DOHH2 (cell line): ENCODE data around the gene KLHL33.

Source experiments
- EZH2phosphoT487 ChIP-seq: fragments of 200-600 bp; sonication (generic); IDR thresholded peaks from 2 replicates; pipeline ENCODE4 v1.6.1; 2017; ENCODE audit warnings: borderline replicate concordance, mild to moderate bottlenecking, antibody characterized with exemption, low read length, moderate library complexity, mixed read lengths
- TF ChIP-seq, protein P1 (sequence below): fragments of 200-600 bp; sonication (generic); IDR thresholded peaks from one replicate; pipeline ENCODE4 v1.5.1; 2014; ENCODE audit warnings: antibody characterized with exemption, mild to moderate bottlenecking, low read depth, low read length; ENCODE audit not compliant: poor library complexity, severe bottlenecking

DNA sequence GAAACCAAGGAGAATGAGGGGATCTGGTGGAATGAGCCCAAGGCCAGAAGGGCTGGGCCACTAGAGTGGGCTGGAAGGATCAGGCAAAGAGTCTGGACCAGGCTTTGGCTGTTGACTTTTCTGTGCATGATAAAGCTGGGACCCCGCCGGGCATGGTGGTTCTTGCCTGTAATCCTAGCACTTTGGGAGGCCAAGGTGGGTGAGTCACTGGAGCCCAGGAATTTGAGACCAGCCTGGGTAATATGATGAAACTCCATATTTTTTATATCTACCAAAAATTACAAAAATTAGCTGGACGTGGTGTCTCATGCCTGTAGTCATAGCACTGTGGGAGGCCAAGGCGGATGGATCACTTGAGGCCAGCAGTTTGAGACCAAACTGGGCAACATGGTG lies 393 bp upstream of the KLHL33 start:
- TF ChIP-seq, protein P1, sequence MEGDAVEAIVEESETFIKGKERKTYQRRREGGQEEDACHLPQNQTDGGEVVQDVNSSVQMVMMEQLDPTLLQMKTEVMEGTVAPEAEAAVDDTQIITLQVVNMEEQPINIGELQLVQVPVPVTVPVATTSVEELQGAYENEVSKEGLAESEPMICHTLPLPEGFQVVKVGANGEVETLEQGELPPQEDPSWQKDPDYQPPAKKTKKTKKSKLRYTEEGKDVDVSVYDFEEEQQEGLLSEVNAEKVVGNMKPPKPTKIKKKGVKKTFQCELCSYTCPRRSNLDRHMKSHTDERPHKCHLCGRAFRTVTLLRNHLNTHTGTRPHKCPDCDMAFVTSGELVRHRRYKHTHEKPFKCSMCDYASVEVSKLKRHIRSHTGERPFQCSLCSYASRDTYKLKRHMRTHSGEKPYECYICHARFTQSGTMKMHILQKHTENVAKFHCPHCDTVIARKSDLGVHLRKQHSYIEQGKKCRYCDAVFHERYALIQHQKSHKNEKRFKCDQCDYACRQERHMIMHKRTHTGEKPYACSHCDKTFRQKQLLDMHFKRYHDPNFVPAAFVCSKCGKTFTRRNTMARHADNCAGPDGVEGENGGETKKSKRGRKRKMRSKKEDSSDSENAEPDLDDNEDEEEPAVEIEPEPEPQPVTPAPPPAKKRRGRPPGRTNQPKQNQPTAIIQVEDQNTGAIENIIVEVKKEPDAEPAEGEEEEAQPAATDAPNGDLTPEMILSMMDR, result no peak
- TF ChIP-seq EZH2phosphoT487, result no peak
